ENCODE results near the gene RGS7. TPM values are rescaled to one million over a fixed set of nuclear protein-coding genes. Genes with fewer than 3 reads are reported as not detected.
A peak's percentile ranks its signal among the peaks of the same experiment; 100 is the strongest.

RGS7 gene
- polyA plus RNA-seq, 1 donor from 2014 or later: 24.2 TPM

- TF ChIP-seq RAD21 (conservative IDR thresholded peaks at IDR 0.05) (no peak), EP300 (conservative IDR thresholded peaks at IDR 0.05; ENCODE audit: poor library complexity, severe bottlenecking) (no peak), MXI1 (conservative IDR thresholded peaks at IDR 0.05; ENCODE audit: poor library complexity, severe bottlenecking) (no peak), CTCF (IDR thresholded peaks at IDR 0.05; ENCODE audit: poor library complexity, severe bottlenecking) (no peak)
- H3K27ac ChIP-seq (ENCODE audit: low read length): no peak overlapping the region
- no peak overlapping the region for H3K9ac ChIP-seq (ENCODE audit: low read length)
- H3K4me2 ChIP-seq (ENCODE audit: low read length): no peak overlapping the region
- H4K20me1 ChIP-seq (ENCODE audit: insufficient read depth): no peaks in the 10 kb centered on the region
- no peaks in the 10 kb centered on the region for H3K79me2 ChIP-seq (replicated peaks; ENCODE audit: insufficient read depth, low read length)
- no peaks in the 10 kb centered on the region for H3K9me2 ChIP-seq (ENCODE audit: insufficient read depth, low read length)
- no peaks in the 10 kb centered on the region for H3K27me3 ChIP-seq (ENCODE audit: insufficient read depth, low read depth, low read length)
- H3K36me3 ChIP-seq (ENCODE audit: insufficient read depth, low read length): no peaks in the 10 kb centered on the region
- H2AFZ ChIP-seq (ENCODE audit: low read depth, low read length): no peak overlapping the region
- no peaks in the 10 kb centered on the region for H3K9me3 ChIP-seq (ENCODE audit: low read length)
- H3K4me3 ChIP-seq (ENCODE audit: low read length): no peak overlapping the region
- no peaks in the 10 kb centered on the region for H3F3A ChIP-seq (ENCODE audit: insufficient read depth, low read length, poor library complexity, severe bottlenecking)
These were observed 388.1 kb downstream of the RGS7 start for GRCh38 chr1:240968864-240969263.

- Histone ChIP-seq H2AFZ (ENCODE audit: low read depth, low read length) (no peak overlapping the region), H3K27me3 (ENCODE audit: insufficient read depth, low read depth, low read length) (no peaks in the 10 kb centered on the region), H3K9ac (ENCODE audit: low read length) (no peak overlapping the region), H3K36me3 (ENCODE audit: insufficient read depth, low read length) (no peaks in the 10 kb centered on the region), H3K9me3 (ENCODE audit: low read length) (no peaks in the 10 kb centered on the region), H3K4me2 (ENCODE audit: low read length) (no peak overlapping the region), H4K20me1 (ENCODE audit: insufficient read depth) (no peaks in the 10 kb centered on the region), H3K9me2 (ENCODE audit: insufficient read depth, low read length) (no peaks in the 10 kb centered on the region), H3K79me2 (replicated peaks; ENCODE audit: insufficient read depth, low read length) (no peaks in the 10 kb centered on the region), H3K27ac (ENCODE audit: low read length) (no peak overlapping the region), H3K4me3 (ENCODE audit: low read length) (no peak overlapping the region), H3F3A (ENCODE audit: insufficient read depth, low read length, poor library complexity, severe bottlenecking) (no peaks in the 10 kb centered on the region)
- TF ChIP-seq MXI1 (conservative IDR thresholded peaks at IDR 0.05; ENCODE audit: poor library complexity, severe bottlenecking): no peak
- TF ChIP-seq CTCF (IDR thresholded peaks at IDR 0.05; ENCODE audit: poor library complexity, severe bottlenecking): peak; percentile 44
- TF ChIP-seq RAD21 (conservative IDR thresholded peaks at IDR 0.05): peak; percentile 47
- TF ChIP-seq SMC3 (conservative IDR thresholded peaks at IDR 0.05; ENCODE audit: poor library complexity): peak; percentile 53
These were observed 389.8 kb downstream of the RGS7 start for GRCh38 chr1:240967070-240967724.

GRCh38 chr1:240965581-240966091 is 391.4 kb downstream of the RGS7 start:
- H3K9ac ChIP-seq (ENCODE audit: low read length): no peak overlapping the region
- H3K79me2 ChIP-seq (replicated peaks; ENCODE audit: insufficient read depth, low read length): no peaks in the 10 kb centered on the region
- H3K36me3 ChIP-seq (ENCODE audit: insufficient read depth, low read length): no peaks in the 10 kb centered on the region
- H2AFZ ChIP-seq (ENCODE audit: low read depth, low read length): no peak overlapping the region
- no peaks in the 10 kb centered on the region for H3K9me3 ChIP-seq (ENCODE audit: low read length)
- no peak overlapping the region for H3K4me2 ChIP-seq (ENCODE audit: low read length)
- no peak for TF ChIP-seq TAF1 (IDR thresholded peaks at IDR 0.05; ENCODE audit: low read depth)
- H3F3A ChIP-seq (ENCODE audit: insufficient read depth, low read length, poor library complexity, severe bottlenecking): no peaks in the 10 kb centered on the region
- H3K27me3 ChIP-seq (ENCODE audit: insufficient read depth, low read depth, low read length): no peaks in the 10 kb centered on the region
- no peaks in the 10 kb centered on the region for H4K20me1 ChIP-seq (ENCODE audit: insufficient read depth)
- no peaks in the 10 kb centered on the region for H3K9me2 ChIP-seq (ENCODE audit: insufficient read depth, low read length)
- no peak overlapping the region for H3K27ac ChIP-seq (ENCODE audit: low read length)
- no peak overlapping the region for H3K4me3 ChIP-seq (ENCODE audit: low read length)
